Activated CD8-positive, alpha-beta memory T cell treated with anti-CD3 and anti-CD28 coated beads, Interleukin-2, amount 50 U/mL, for 24 hours (primary cell): Measurements from ENCODE around the gene SPTB.

Source experiments
- DNase-seq: peaks from one replicate; pipeline ENCODE4 v3.0.0-alpha.2; 2020; ENCODE audit errors: extremely low read depth

SPTB gene

DNA sequence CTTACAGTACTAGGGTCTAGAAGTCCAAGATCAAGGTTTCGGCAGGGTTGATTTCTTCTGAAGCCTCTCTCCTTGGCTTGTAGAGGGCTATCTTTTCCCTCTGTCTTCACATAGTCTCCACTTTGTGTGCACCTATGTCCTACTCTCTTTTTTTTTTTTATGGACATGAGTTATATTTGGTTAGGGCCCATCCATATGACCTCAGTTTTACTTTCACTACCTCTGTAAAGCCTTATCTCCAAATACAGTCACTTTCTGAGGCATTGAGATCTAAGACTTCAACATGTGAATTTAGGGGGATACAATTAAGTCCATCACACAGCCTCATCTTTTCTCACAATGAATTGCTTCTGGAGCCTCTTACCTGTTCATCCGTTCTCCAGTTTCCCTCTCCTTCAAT, 5.9 kb upstream of the SPTB start:
- DNase-seq: no peak

- DNase-seq: peak; percentile 13
Measured at GRCh38 chr14:64880221-64881121, 764 bp upstream of the SPTB start.

DNA sequence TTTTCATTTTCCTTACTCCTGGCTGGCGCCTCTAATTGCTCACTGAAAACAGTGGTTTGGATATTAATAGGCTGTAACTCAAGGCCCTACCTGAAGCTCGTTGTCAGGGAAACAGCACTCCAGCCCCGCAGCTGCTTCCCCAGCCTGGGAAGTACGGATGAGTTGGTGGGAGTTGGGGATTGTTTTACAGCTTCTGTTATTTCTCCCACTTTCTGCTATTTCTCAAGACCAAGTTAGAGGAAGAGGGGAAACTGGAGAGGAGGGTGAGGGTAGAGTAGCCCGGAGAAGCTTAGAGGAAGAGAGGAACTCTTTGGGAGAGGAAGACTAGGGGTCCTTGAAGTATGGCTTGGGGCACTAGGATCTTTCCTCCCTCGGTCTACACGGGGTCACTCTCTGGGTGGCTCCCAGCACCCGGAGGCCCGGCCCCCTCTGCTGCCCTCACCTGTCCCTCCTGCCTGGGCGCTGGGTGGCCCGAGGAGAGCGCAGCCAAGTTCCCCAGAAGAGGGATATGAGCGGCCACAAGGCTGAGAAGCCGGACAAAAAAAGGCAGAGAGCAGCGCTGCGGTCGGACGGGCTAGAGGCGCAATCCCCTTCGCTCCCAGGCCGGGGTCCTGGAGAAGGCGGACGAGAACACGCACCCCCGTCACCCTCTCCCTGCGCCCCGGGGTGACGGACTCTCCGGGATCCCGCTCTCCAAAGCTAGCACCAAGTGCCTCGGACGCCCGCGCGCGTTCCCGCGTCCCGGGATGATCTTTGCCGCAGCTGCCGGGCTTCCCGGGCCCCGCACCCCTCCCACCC, 671 bp downstream of the SPTB start:
- no peak for DNase-seq

DNA sequence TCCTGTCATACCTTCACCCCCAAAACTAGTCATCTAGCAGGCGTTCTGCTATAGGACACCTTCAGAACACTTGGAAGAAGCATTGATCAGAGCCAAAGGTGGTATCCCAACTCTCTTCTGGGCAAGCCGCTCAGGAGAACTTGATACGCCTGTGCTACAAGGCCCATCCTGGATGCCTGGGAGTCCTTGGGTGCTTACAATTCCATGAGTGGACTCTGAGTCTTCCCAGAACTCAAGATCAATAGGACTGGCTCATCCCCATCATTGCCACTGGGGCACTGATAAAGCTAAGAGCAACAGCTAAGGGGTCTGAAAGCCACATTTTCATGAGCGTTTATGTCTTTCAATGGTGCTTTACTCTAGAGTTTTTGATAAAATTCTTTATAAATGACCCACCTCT, 1.9 kb downstream of the SPTB start:
- no peak for DNase-seq

DNA sequence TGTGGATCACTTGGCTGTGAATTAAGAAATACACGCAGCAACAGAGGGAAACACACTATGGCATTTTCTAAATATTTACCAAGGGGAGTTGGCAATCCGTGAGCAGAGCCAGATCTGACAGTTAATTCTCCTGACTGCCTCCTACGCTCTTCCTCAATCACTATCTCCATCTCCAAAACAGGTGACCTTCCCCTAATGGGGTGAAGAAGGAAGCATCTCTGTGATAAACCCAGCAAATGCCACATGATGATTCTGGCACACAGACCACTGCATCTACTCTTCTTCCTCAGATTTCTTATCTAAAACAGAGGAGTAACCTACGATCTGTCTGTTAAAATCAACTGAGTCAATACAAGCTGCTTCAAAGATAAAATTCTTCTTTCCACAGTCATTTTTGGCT, 4.4 kb downstream of the SPTB start:
- DNase-seq: no peak

DNA sequence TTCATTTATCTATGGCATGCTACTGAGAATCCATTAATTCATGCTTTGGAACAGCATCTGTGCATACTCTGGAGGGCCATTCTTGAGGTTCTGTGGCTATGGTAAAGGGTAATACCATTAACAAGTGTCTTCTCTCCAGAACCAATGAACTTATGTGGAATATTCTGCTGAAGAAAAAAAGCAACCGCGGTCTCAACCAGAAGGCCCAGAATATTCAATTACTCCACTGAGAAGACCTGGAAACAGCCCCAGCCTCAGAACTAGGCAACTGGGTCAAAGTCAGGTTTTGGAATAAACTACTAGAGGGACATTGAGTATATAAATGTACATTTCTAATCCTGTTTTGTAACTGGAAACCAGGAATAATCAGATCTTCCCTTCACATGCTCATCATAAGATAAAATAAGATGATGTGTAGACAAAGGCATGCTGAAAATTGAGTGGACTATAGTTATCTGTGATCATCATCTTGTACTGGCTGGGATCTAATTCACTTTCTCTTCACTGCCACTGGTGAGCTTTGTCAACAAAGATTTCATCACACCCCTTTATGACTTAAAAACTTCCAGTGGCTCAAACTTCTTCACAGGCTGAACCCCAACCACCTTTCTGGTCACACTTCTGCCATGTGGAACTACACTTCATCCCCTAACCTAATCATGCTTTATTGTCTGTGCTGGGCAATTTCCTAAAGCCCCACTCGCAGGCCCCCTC, 6.0 kb downstream of the SPTB start:
- no peak for DNase-seq

DNA sequence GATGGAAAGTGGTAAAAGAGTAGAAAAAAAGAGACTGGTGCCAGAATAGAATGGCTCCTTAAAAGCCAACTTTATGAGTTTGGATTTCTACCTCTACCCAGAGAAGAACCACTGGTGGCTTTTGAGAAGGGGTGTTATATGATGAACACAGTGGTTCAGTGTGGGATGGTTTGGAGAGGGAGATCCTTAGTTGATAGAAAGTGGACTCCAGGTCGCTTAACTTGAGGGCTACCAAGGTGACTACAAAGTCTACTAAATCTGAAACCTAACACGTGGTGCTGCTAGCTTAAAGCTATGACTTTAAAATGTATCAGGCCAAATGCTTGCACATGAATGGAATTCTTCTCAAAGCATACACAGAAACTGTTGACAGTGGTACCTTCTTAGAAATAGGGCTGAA, 8.4 kb downstream of the SPTB start:
- no peak for DNase-seq

DNA sequence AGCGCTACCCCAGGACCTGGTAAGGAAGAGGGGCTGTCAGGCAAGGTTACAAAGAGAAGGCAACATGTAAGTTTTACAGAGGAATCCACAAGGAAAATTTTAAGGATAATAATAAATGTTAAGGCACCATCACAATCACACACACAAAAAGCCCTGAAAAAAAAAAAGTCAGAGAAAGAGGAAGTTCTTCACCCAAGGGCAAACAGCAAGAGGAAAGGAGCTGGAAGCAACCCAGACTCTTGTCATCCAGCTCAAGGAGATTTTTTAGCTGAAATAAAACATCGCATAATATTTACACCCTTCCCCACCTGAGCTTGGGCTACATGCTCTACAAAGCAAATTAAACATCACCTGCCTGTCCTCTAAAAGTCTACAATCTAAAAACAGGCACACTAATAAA, 9.5 kb downstream of the SPTB start:
- DNase-seq: no peak

DNA sequence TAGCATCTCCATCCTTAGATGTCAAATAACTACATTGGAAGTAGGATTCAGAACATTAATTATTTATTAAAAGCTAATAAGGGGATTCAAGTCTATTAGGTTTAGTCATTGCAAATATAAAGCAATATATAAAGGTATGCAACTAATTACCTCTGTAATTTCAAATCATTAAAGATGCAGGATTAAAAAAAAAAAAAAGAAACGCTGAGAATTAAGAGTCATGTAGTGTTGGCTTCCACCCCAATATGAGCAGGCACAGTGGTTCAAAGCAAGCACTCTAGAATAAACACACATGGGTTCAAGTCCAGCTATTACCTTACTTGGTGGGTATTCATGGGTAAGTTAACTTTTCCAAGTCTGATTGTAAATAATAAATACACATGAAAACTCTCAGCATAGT, 10.9 kb downstream of the SPTB start:
- DNase-seq: no peak

DNA sequence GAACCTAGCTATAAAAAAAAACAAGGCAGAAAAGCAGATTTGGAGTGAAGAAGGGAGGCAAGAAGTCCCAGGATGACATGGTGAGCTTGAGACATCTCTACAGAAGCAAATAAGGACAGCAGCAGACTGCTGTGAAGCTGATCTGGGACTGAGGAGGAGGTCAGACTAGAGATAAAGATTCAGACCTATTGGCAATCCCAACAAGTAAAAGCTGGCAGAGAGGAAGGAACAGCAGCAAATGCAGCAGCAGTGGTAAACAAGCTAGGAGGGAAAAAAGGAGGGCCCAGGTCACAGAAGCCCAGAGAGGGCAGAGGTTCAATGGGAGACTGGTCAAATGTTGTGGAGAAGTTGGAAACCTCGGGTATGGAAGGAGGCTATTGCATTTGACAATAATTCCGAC, 11.3 kb downstream of the SPTB start:
- DNase-seq: no peak

- no peak for DNase-seq
Measured at GRCh38 chr14:64867182-64867581, 12.5 kb downstream of the SPTB start.

DNA sequence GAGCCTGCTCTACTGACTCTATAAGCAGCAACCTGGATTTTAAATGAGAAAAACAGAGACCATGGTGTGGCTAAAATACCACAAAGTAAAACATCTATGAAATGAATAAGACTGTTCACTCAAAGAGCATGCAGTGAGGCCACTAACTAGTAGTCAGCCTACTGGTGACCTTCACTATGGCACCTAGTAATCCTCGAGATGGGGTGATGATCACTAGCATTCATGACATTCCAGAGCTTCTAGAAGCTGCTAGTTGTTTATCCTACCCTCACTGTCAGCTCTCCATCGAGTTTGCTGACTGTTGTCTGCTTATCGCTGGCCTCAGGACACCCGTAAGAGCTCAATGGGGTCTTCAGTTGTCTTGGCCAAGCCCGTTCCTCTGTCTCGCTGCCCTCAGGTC, 13.7 kb downstream of the SPTB start:
- no peak for DNase-seq

- no peak for DNase-seq
Measured at GRCh38 chr14:64865109-64865508, 14.6 kb downstream of the SPTB start.

DNA sequence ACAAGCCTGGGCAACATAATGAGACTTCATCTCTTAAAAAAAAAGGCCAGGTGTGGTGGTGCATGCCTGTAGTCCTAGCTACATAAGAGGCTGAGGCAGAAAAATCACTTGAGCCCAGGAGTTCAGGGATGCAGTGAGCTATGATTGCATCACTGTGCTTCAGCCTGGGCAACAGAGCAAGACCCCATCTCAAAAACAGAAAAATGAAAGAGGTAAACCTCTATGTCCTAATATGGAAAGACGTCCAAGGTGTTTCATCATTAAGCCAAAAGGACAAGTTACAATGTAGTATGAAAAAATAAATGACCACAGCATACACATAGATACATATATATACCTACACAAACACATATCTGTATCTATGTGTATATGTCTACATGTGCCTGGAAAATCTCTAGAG, 15.4 kb downstream of the SPTB start:
- no peak for DNase-seq

DNA sequence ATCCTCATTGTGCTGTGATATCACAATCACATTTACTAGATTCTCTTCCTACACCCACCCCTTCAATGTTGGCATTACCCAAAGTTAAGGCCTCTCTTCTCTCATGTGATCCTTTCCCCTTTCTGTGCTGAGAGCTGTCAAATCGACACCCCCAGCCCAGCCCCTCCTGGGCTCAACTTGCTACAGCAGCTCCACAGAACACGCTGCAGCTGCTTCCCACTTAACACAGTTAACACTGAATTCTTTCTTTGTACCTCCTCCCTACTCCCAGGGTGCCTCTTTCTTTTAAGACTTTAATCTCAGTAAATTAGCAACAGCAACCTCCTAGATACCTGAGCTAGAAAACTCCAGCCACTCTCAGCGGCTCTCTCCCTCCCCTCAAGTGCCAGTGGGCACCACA, 17.8 kb downstream of the SPTB start:
- DNase-seq: no peak

GRCh38 chr14:64860039-64860438, 19.7 kb downstream of the SPTB start:
- DNase-seq: no peak

GRCh38 chr14:64857979-64858744, 21.5 kb downstream of the SPTB start:
- DNase-seq: no peak

- no peak for DNase-seq
Measured at GRCh38 chr14:64856529-64857445, 22.9 kb downstream of the SPTB start.

GRCh38 chr14:64855721-64856528, 23.8 kb downstream of the SPTB start:
- no peak for DNase-seq
